GM18526 (cell line): ENCODE data around the gene LGALS13.

ENCODE experiments used
- POLR2A ChIP-seq: IDR thresholded peaks from 3 replicates; pipeline ENCODE4 v1.6.1; 2011; ENCODE audit not compliant: insufficient read length; ENCODE audit errors: extremely low read depth

LGALS13 gene

DNA sequence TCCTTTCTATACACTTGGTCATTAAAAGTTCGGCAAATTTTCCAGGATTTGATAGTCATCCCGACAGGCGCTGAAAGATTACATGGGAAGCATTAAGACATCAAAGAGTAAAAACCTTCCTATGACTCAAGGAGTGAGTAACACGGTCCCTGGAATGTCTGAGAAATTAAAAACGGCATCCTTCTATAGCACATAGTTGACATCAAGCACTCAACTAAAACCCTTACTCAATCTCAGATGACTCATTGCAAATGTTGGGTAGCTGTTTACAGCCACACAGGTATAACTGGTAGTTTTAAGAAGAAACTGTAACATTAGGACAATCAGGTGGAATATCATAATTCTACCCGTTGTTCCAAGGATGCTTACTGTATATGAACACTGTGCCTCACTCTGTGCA is 6.4 kb upstream of the LGALS13 start:
- no peak for TF ChIP-seq POLR2A

DNA sequence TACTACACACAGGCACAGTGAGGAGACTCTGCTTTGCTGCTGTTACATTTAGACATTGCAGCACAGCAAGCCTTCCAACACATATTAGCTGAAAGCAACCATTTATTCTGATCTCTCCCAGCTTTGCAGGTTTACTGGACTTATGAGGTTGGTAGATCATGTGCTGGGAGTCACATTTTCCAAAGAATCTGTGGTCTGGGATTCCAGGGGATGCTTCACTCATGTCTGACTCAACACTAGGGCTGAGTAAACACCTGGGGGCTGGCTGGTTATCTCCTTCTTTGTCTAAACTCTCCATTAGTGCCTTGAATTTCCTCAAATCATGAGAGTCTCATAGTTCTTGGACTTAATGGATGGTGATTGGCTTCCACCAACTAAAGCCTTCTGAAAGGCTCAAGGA is 5.4 kb upstream of the LGALS13 start:
- no peak for TF ChIP-seq POLR2A

DNA sequence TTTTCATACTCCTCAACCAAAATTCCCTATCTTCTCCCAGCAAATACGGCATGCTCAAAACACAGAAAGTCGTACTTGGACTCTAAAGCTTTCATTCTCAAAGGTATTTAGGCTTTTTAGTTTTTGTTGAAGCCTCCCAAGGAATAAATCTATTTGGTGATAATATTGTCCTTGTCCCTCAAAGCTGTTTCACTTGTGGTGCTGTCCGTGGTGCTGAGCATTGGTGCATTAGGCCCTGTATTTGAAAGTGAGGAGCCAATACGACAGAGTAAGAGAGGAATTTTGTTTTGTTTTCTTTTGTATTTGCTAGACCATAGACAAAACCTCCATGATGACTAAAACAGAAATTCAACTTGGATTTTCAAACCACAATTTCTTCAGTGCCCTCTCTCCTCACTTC is 3.2 kb upstream of the LGALS13 start:
- no peak for TF ChIP-seq POLR2A

DNA sequence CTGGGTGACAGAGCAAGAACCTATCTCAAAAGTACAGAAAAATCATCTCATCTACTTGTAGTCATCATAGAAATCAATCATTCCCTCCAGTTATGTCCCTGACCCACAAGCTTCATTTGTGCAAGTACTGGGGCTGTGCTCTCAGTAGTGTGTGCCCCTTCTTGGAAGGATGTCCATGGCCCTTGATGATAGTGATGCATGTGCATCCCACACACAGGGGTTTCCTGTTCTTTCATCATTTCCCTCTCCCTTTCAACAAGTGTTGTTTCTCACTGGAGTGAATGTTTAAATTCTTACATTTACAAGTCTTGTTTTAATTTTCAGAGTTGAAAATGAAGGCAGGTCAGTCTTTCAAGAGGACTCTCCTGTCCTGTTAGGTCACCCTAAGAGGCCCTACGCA is 1.5 kb downstream of the LGALS13 start:
- no peak for TF ChIP-seq POLR2A

DNA sequence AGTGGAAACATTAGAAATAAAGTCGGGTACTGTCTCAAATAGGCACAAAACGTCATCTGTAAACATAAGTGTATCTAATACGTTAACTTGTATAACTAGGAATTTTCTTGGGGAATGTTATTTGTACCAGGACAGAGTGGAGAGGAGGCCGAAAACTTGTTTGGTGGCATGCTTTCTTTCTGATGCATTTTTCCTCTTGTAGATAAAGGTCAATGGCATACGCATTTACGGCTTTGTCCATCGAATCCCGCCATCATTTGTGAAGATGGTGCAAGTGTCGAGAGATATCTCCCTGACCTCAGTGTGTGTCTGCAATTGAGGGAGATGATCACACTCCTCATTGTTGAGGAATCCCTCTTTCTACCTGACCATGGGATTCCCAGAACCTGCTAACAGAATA is 4.7 kb downstream of the LGALS13 start:
- TF ChIP-seq POLR2A: no peak

DNA sequence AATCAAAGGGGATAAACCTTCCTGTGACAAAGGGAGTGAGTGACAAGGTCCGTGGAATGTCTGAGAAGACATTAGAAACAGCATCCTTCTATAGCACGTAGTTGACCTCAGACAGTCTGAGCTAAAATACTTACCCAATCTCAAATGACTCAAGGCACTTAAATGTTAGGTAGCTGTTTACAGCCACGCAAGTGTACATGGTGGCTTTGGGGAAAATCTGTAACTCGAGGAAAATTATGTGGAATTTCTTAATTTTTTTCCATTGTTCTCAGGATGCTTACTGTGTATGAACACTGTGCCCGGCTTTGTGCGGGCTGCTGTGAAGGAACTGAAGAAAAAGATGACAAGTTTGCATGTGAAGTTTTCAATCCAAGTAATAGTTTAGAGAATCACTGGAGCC is 5.2 kb downstream of the LGALS13 start:
- TF ChIP-seq POLR2A: no peak

DNA sequence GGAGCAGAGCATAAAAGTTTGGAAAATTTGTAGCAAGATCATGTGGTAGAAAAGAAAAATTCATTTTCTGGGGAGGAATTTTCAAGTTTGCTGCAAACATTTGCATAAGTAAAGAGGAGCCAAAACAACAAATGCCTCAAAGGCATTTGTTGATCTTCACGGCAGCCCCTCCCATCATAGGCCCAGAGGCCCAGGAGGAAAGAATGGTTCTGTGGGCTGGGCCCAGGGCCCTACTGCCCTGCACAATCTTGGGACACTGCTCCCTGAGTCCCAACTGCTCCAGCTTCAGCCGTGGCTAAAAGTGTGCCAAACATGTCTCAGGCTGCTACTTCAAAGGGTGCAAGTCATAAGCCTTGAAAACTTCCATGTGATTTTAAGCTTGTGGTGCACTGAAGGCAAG is 11.3 kb downstream of the LGALS13 start:
- TF ChIP-seq POLR2A: no peak

DNA sequence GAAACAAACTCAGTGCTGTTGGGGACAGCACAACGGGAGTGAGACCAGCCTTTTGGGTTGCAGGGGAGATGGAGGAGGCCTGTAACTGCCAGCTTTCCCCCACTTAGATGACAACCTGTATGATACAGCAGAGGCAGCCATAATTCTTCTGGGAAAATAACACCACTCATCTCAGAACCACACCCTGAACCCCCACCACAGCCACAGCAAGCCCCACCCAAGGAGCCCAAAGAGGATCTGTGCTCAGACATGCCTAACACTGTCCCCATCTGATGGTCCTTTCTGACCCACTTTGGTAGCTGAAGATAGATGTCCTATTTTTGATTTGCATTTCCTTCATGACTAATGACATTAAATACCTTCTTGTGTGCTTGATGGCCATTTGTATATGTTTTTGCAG is 15.4 kb downstream of the LGALS13 start:
- TF ChIP-seq POLR2A: no peak

DNA sequence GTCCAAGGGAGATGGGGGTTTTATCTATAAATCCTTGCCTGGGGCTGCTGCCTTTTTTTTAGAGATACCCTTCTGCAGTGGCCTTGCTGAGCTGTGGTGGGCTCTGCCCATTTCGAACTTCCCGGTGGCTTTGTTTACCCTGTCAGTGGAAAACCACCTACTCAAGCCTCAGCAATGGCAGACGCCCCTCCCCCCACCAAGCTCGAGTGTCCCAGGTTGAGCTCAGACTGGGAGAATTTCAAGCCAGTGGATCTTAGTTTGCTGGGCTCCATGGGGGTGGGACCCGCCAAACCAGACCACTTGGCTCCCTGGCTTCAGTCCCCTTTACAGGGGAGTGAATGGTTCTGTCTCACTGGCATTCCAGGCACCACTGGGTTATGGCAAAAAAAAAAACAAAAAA is 21.6 kb downstream of the LGALS13 start:
- no peak for TF ChIP-seq POLR2A

DNA sequence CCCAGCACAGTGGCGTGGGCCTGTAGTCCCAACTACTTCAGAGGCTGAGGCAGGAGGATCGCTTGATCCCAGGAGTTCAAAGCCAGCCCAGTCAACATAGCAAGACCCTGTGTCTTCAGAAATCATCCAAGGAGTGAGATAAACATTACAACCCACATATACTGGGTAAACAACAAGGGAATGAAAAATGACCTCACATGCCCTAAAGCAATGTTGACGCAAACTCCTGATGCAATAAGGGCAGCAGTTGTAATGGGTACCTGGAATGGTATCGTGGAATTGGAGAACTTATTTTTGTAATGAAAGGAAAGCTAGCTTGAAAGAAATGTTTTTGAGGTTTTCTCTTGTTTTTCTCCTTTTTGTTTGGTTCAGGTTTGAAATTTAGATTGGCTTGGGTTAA is 28.9 kb downstream of the LGALS13 start:
- no peak for TF ChIP-seq POLR2A

DNA sequence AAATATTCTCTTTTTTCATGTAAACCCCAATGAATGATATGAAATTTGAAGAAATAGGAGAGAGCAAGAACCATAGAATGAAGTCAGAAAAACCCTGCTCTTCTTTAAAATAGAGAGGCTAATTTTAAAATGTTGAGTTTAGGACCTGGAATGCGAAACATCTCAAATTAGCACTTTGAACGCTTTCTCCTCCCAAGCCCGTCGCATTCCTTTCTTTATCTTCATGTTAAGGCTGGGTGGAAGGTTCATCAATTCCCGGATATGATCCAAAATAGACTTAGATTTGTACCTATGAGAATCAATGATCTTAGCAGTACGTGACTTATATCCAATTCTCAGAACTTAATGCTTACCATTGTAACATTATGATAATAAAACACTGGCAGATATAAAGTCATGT is 29.3 kb downstream of the LGALS13 start:
- TF ChIP-seq POLR2A: no peak

DNA sequence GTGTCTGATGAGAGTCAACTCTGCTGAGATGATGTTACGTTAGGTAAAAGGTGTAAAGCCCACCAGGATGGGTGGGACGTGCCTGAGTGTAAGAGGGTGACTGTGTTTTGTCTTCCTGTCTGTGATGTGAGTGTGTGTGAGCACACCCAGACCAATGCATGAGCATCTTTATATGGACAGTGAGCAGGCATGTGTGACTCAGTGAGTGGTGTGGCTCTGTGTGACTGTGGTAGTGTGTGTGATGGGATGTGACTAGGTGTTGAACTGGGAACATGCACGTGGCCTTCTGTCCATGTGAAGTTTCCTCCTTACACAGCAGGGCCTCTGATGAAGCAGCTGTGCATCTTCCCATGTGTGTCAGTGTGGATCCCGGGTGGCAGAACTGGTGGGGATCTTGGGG is 35.6 kb downstream of the LGALS13 start:
- no peak for TF ChIP-seq POLR2A

DNA sequence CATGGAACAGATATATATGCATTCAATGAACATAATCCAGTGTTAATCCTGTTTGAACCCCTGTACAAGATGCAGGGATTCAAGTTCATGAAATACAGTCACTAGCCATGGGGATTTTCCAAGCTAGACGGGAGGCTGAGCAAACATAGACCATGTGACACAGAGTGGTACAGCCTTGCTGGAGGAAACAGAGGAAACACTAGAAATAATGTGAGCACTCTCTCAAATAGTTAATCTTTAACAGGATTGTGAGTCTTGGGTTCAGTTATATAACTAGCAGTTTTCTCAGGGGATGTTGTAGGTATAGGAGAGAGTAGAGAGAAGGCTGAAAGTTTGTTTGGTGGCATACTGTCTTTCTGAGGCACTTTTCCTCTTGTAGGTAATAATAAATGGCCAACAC is 39.4 kb downstream of the LGALS13 start:
- TF ChIP-seq POLR2A: no peak

DNA sequence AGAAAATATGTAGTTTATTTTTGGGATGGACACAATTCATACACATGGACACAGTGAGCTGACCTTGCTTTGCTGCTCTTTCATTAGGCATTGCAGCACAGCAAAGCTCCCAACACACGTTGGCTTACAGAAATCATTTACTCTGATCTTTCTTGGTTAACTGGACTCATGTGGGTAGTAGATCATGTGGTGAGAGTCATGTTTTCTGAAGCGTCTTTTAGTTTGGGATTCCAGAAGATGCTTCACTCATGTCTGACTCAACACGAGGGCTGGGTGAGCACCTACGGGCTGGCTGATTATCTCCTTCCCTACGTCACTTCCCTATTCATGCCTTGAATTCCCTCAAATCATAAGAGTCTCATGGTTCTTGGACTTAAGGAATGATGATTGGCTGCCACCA is 41.3 kb downstream of the LGALS13 start:
- no peak for TF ChIP-seq POLR2A

DNA sequence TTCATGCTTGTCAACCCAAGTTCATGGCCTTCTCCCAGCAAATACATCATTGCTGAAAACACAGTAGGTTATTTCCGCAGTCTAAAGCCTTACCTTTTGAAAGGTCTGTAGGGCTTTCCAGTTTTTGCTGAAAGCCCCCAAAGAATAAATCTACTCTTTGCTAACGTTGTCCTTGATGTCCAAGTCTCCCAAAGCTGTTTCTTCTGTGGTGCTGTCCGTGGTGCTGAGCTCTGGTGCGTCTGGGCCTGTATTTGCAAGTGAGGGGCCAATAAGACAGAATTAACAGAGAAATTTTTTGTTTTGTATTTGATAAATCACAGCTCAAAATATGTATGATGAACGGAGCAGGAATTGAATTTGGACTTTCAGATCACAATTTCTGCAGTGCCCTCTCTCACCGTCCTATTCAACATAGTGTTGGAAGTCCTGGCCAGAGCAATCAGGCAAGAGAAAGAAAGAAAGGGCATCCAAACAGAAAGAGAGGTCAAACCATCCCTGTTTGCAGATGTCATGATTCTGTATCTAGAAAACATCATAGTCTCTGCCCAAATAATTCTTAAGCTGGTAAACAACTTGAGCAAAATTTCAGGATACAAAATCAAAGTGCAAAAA is 43.6 kb downstream of the LGALS13 start:
- no peak for TF ChIP-seq POLR2A

DNA sequence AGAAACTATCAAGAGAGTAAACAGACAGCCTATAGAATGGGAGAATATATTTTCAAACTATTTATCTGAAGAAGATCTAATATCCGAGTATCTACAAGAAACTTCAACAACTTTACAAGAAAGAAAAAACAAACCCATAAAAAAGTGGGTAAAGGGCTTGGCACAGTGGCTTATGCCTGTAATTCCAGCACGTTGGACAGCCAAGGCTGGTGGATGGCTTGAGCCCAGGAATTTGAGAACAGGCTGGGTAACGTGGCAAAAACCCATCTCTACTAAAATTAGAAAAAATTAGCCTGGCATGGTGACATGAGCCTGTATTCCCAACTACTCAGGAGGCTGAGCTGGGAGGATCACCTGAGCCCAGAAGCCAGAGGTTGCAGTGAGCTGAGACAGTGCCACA is 45.6 kb downstream of the LGALS13 start:
- no peak for TF ChIP-seq POLR2A

DNA sequence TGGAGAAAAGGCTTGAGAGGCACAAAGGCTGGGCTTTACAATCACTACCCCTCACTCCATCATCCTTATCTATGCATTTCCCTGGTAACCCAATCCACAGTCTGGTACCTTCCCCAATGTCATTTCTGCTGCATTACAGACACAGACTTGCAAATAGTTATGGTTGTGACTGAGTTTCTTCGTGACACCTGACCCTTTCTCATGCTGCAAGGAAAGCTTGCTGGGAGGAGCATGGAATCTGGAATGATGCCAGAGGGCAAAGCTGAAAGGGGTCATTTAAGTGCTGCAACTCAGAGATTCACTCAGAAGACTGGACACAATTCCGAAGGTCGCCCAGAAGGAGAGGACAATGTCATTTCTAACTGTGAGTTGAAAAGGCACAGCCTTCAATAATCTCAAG is 53.3 kb downstream of the LGALS13 start, which contains the start of gene LGALS16:
TSS of gene LGALS16 (plus strand) at position 301 of the 400 bp plus-strand sequence. CDS start at position 350, 49 bp downstream.
- TF ChIP-seq POLR2A: no peak
